AG04449 (cell line): ENCODE measurements around the gene TTC12.
"Not testable (repeated sequence)": the region's sequence is repeated elsewhere in the genome, so short reads cannot be mapped to it uniquely, and the experiment has no call there.

Source experiments
- CTCF ChIA-PET: fragments of 350-600 bp; formaldehyde crosslinking; extraction: SDS; loops from one replicate; lab custom pipeline; 2021; ENCODE audit warnings: antibody characterized with exemption; lab: Yijun Ruan, JAX
- POLR2A ChIA-PET: fragments of 400-600, 350-600 bp; formaldehyde crosslinking; extraction: SDS; loops from one replicate; lab custom pipeline; 2020; ENCODE audit warnings: antibody characterized with exemption, inconsistent platforms; lab: Yijun Ruan, JAX
- DNase-seq: peaks from one replicate; pipeline ENCODE4 v3.0.0-alpha.2; 2010; ENCODE audit warnings: low read depth, low spot score
- H3K4me3 ChIP-seq: 2 replicates; pipeline ENCODE4 v1.5.1; 2011; ENCODE audit warnings: low read depth, mild to moderate bottlenecking, control low read depth, low read length
- CTCF ChIP-seq: IDR thresholded peaks from one replicate; pipeline ENCODE4 v1.5.1; 2011; ENCODE audit warnings: mild to moderate bottlenecking, moderate library complexity, low read length, control low read depth, inconsistent platforms; ENCODE audit not compliant: insufficient read depth; ENCODE audit errors: missing control alignments

TTC12 gene

GRCh38 chr11:113287801-113288200 is 26.6 kb upstream of the TTC12 start:
- DNase-seq = no peak
- no peak overlapping the region for H3K4me3 ChIP-seq
- ChIA-PET POLR2A (no interaction called here), CTCF (interaction anchor here (1.0 to 4.9 kb wide), 3 partner anchors 700 to 1005 kb away, joined by 3 to 112 read pairs (median 6); no protein-coding TSS in a partner anchor)
- TF ChIP-seq CTCF = no peak

GRCh38 chr11:113288286-113288863 is 26.0 kb upstream of the TTC12 start:
- no peak overlapping the region for H3K4me3 ChIP-seq
- no peak for TF ChIP-seq CTCF
- ChIA-PET POLR2A (no interaction called here), CTCF (interaction anchor here (0.9 to 4.9 kb wide), 6 partner anchors 9 to 1066 kb away, joined by 3 to 112 read pairs (median 12); no protein-coding TSS in a partner anchor)
- DNase-seq = no peak

- TF ChIP-seq CTCF = peak; percentile 94
- ChIA-PET CTCF (interaction anchor here (0.6 to 4.9 kb wide), 25 partner anchors 9 to 1076 kb away, joined by 3 to 112 read pairs (median 4); no protein-coding TSS in a partner anchor), POLR2A (no interaction called here)
- H3K4me3 ChIP-seq = no peak overlapping the region
- no peak for DNase-seq
Observed at GRCh38 chr11:113289431-113290187, 24.8 kb upstream of the TTC12 start.

GRCh38 chr11:113293936-113294335 is 20.4 kb upstream of the TTC12 start:
- DNase-seq = no peak
- H3K4me3 ChIP-seq = no peak overlapping the region
- CTCF ChIA-PET = interaction anchor here (1.4 kb wide), 1 partner anchor 706 kb away, joined by 3 read pairs; no protein-coding TSS in a partner anchor
- POLR2A ChIA-PET = no interaction called here
- no peak for TF ChIP-seq CTCF

GRCh38 chr11:113295993-113296392 is 18.4 kb upstream of the TTC12 start:
- TF ChIP-seq CTCF = no peak
- CTCF ChIA-PET = interaction anchor here (3.2 kb wide), 1 partner anchor 9 kb away, joined by 18 read pairs; no protein-coding TSS in a partner anchor
- no peak for DNase-seq
- no peak overlapping the region for H3K4me3 ChIP-seq
- POLR2A ChIA-PET = no interaction called here

- ChIA-PET CTCF (interaction anchor here (3.2 kb wide), 1 partner anchor 9 kb away, joined by 18 read pairs; no protein-coding TSS in a partner anchor), POLR2A (no interaction called here)
- no peak overlapping the region for H3K4me3 ChIP-seq
- no peak for TF ChIP-seq CTCF
- DNase-seq = no peak
Observed at GRCh38 chr11:113296447-113297205, 17.8 kb upstream of the TTC12 start.

GRCh38 chr11:113298496-113298895 is 15.9 kb upstream of the TTC12 start:
- H3K4me3 ChIP-seq, DNase-seq, POLR2A ChIA-PET: not testable (repeated sequence)
- CTCF ChIA-PET = interaction anchor here (0.9 to 5.2 kb wide), 5 partner anchors 8 to 710 kb away, joined by 3 to 27 read pairs (median 4); no protein-coding TSS in a partner anchor
